Measurements from ENCODE around the gene ARHGEF7. TPM values are rescaled to one million over a fixed set of nuclear protein-coding genes. Genes with fewer than 3 reads are reported as not detected.

ARHGEF7 gene
- total RNA-seq, 2 donors from 2014 or later = 78.8 to 104 TPM

GRCh38 chr13:111131048-111131447, 15.9 kb downstream of the ARHGEF7 start:
- Mint-ChIP-seq H3K27ac (no peak overlapping the region), H3K27me3 (peaks cover 42% of the 10 kb centered on the region), H3K36me3 (ENCODE audit: low read depth) (no peaks in the 10 kb centered on the region), H3K4me3 (no peak overlapping the region), H3K4me1 (peaks cover 7% of the 10 kb centered on the region)
- no peak for ATAC-seq
- no peaks in the 10 kb centered on the region for H3K9me3 ChIP-seq (ENCODE audit: control insufficient read depth, low read length, poor library complexity, severe bottlenecking)
- DNase-seq = no peak

GRCh38 chr13:111131611-111132010, 16.5 kb downstream of the ARHGEF7 start:
- peaks cover 7% of the 10 kb centered on the region for H3K4me1 Mint-ChIP-seq
- ATAC-seq (no peak), DNase-seq (no peak)
- H3K36me3 Mint-ChIP-seq (ENCODE audit: low read depth) = no peaks in the 10 kb centered on the region
- peaks cover 42% of the 10 kb centered on the region for H3K27me3 Mint-ChIP-seq
- no peaks in the 10 kb centered on the region for H3K9me3 ChIP-seq (ENCODE audit: control insufficient read depth, low read length, poor library complexity, severe bottlenecking)
- no peak overlapping the region for H3K27ac Mint-ChIP-seq
- no peak overlapping the region for H3K4me3 Mint-ChIP-seq

- DNase-seq (no peak), ATAC-seq (no peak)
- H3K9me3 ChIP-seq (ENCODE audit: control insufficient read depth, low read length, poor library complexity, severe bottlenecking) = no peaks in the 10 kb centered on the region
- peaks cover 7% of the 10 kb centered on the region for H3K4me1 Mint-ChIP-seq
- no peaks in the 10 kb centered on the region for H3K36me3 Mint-ChIP-seq (ENCODE audit: low read depth)
- peaks cover 45% of the 10 kb centered on the region for H3K27me3 Mint-ChIP-seq
- H3K27ac Mint-ChIP-seq = no peak overlapping the region
- no peak overlapping the region for H3K4me3 Mint-ChIP-seq
Observed at GRCh38 chr13:111132948-111133347, 17.8 kb downstream of the ARHGEF7 start.

GRCh38 chr13:111139452-111139851, 24.3 kb downstream of the ARHGEF7 start:
- peaks cover 63% of the 10 kb centered on the region for H3K27me3 Mint-ChIP-seq
- no peaks in the 10 kb centered on the region for H3K4me1 Mint-ChIP-seq
- H3K27ac Mint-ChIP-seq = no peak overlapping the region
- DNase-seq (no peak), ATAC-seq (no peak)
- H3K9me3 ChIP-seq (ENCODE audit: control insufficient read depth, low read length, poor library complexity, severe bottlenecking) = no peaks in the 10 kb centered on the region
- H3K36me3 Mint-ChIP-seq (ENCODE audit: low read depth) = peaks cover 3% of the 10 kb centered on the region
- no peak overlapping the region for H3K4me3 Mint-ChIP-seq

GRCh38 chr13:111139873-111140561, 24.9 kb downstream of the ARHGEF7 start:
- ATAC-seq (no peak), DNase-seq (no peak)
- Mint-ChIP-seq H3K27me3 (peaks cover 67% of the 10 kb centered on the region), H3K27ac (no peak overlapping the region), H3K4me3 (no peak overlapping the region), H3K36me3 (ENCODE audit: low read depth) (peaks cover 3% of the 10 kb centered on the region), H3K4me1 (no peaks in the 10 kb centered on the region)
- H3K9me3 ChIP-seq (ENCODE audit: control insufficient read depth, low read length, poor library complexity, severe bottlenecking) = no peaks in the 10 kb centered on the region

- peaks cover 3% of the 10 kb centered on the region for H3K36me3 Mint-ChIP-seq (ENCODE audit: low read depth)
- no peak overlapping the region for H3K27ac Mint-ChIP-seq
- H3K4me3 Mint-ChIP-seq = no peak overlapping the region
- ATAC-seq (no peak), DNase-seq (no peak)
- H3K9me3 ChIP-seq (ENCODE audit: control insufficient read depth, low read length, poor library complexity, severe bottlenecking) = no peaks in the 10 kb centered on the region
- peaks cover 66% of the 10 kb centered on the region for H3K27me3 Mint-ChIP-seq
- no peaks in the 10 kb centered on the region for H3K4me1 Mint-ChIP-seq
Observed at GRCh38 chr13:111140562-111141105, 25.5 kb downstream of the ARHGEF7 start.

- DNase-seq (no peak), ATAC-seq (no peak)
- Mint-ChIP-seq H3K4me3 (no peak overlapping the region), H3K27me3 (peaks cover 55% of the 10 kb centered on the region), H3K4me1 (no peaks in the 10 kb centered on the region), H3K36me3 (ENCODE audit: low read depth) (peaks cover 3% of the 10 kb centered on the region), H3K27ac (no peak overlapping the region)
- H3K9me3 ChIP-seq (ENCODE audit: control insufficient read depth, low read length, poor library complexity, severe bottlenecking) = no peaks in the 10 kb centered on the region
Observed at GRCh38 chr13:111142472-111142871, 27.4 kb downstream of the ARHGEF7 start.

GRCh38 chr13:111143865-111144540, 28.9 kb downstream of the ARHGEF7 start:
- no peak overlapping the region for H3K27ac Mint-ChIP-seq
- ATAC-seq (no peak), DNase-seq (no peak)
- peaks cover 42% of the 10 kb centered on the region for H3K27me3 Mint-ChIP-seq
- H3K4me3 Mint-ChIP-seq = no peak overlapping the region
- H3K9me3 ChIP-seq (ENCODE audit: control insufficient read depth, low read length, poor library complexity, severe bottlenecking) = no peaks in the 10 kb centered on the region
- no peaks in the 10 kb centered on the region for H3K4me1 Mint-ChIP-seq
- H3K36me3 Mint-ChIP-seq (ENCODE audit: low read depth) = peaks cover 3% of the 10 kb centered on the region

GRCh38 chr13:111145071-111145470, 30.0 kb downstream of the ARHGEF7 start:
- DNase-seq (no peak), ATAC-seq (no peak)
- H3K9me3 ChIP-seq (ENCODE audit: control insufficient read depth, low read length, poor library complexity, severe bottlenecking) = no peaks in the 10 kb centered on the region
- Mint-ChIP-seq H3K4me1 (no peaks in the 10 kb centered on the region), H3K36me3 (ENCODE audit: low read depth) (peaks cover 3% of the 10 kb centered on the region), H3K4me3 (no peak overlapping the region), H3K27me3 (peaks cover 34% of the 10 kb centered on the region), H3K27ac (no peak overlapping the region)

- Mint-ChIP-seq H3K4me3 (no peak overlapping the region), H3K36me3 (ENCODE audit: low read depth) (peaks cover 2% of the 10 kb centered on the region)
Observed at GRCh38 chr13:111145506-111145905, 30.4 kb downstream of the ARHGEF7 start.

GRCh38 chr13:111152844-111153243, 37.7 kb downstream of the ARHGEF7 start:
- DNase-seq (no peak), ATAC-seq (no peak)
- Mint-ChIP-seq H3K4me1 (peaks cover 11% of the 10 kb centered on the region), H3K36me3 (ENCODE audit: low read depth) (peaks cover 2% of the 10 kb centered on the region), H3K27me3 (peaks cover 5% of the 10 kb centered on the region), H3K27ac (peak overlapping the region; percentile 88), H3K4me3 (peak overlapping the region; percentile 91)
- no peaks in the 10 kb centered on the region for H3K9me3 ChIP-seq (ENCODE audit: control insufficient read depth, low read length, poor library complexity, severe bottlenecking)

More at GRCh38 chr13:111145506-111145905, 30.4 kb downstream of the ARHGEF7 start:
- ATAC-seq (no peak), DNase-seq (no peak)
- Mint-ChIP-seq H3K27ac (no peak overlapping the region), H3K27me3 (peaks cover 29% of the 10 kb centered on the region), H3K4me1 (no peaks in the 10 kb centered on the region)
- no peaks in the 10 kb centered on the region for H3K9me3 ChIP-seq (ENCODE audit: control insufficient read depth, low read length, poor library complexity, severe bottlenecking)

GRCh38 chr13:111153279-111153976, 38.3 kb downstream of the ARHGEF7 start:
- peak overlapping the region; percentile 88 for H3K27ac Mint-ChIP-seq
- H3K9me3 ChIP-seq (ENCODE audit: control insufficient read depth, low read length, poor library complexity, severe bottlenecking) = no peaks in the 10 kb centered on the region
- H3K4me1 Mint-ChIP-seq = peaks cover 11% of the 10 kb centered on the region
- peak; percentile 83 to 90 (median 83) for DNase-seq
- H3K36me3 Mint-ChIP-seq (ENCODE audit: low read depth) = peaks cover 2% of the 10 kb centered on the region
- ATAC-seq = peak; percentile 86
- peaks cover 5% of the 10 kb centered on the region for H3K27me3 Mint-ChIP-seq
- peak overlapping the region; percentile 91 for H3K4me3 Mint-ChIP-seq

GRCh38 chr13:111153977-111154332, 38.8 kb downstream of the ARHGEF7 start:
- DNase-seq (peak in 1 of 3 donors; percentile 46), ATAC-seq (peak; percentile 69)
- Mint-ChIP-seq H3K4me1 (peaks cover 14% of the 10 kb centered on the region), H3K27ac (peak overlapping the region; percentile 88), H3K36me3 (ENCODE audit: low read depth) (peaks cover 4% of the 10 kb centered on the region), H3K27me3 (peaks cover 5% of the 10 kb centered on the region), H3K4me3 (peak overlapping the region; percentile 91)
- no peaks in the 10 kb centered on the region for H3K9me3 ChIP-seq (ENCODE audit: control insufficient read depth, low read length, poor library complexity, severe bottlenecking)
